Measurements from ENCODE around the gene RASSF3. TPM values are rescaled to one million over a fixed set of nuclear protein-coding genes. Genes with fewer than 3 reads are reported as not detected.
A peak's percentile ranks its signal among the peaks of the same experiment; 100 is the strongest.
"Not testable (repeated sequence)": the region's sequence is repeated elsewhere in the genome, so short reads cannot be mapped to it uniquely, and the experiment has no call there.

RASSF3 gene
- total RNA-seq, 1 donor from 2014 or later = 13.4 TPM

- no peak for ATAC-seq
Observed at GRCh38 chr12:64671681-64672080, 61.4 kb downstream of the RASSF3 start.

- ATAC-seq = no peak
Observed at GRCh38 chr12:64672925-64673409, 62.7 kb downstream of the RASSF3 start.

- no peak for ATAC-seq
Observed at GRCh38 chr12:64673490-64674169, 63.3 kb downstream of the RASSF3 start.

GRCh38 chr12:64674367-64674922 is 64.2 kb downstream of the RASSF3 start:
- no peak for ATAC-seq

GRCh38 chr12:64675795-64676194 is 65.5 kb downstream of the RASSF3 start:
- ATAC-seq = no peak

- ATAC-seq = no peak
Observed at GRCh38 chr12:64678248-64678647, 68.0 kb downstream of the RASSF3 start.

GRCh38 chr12:64678835-64679234 is 68.5 kb downstream of the RASSF3 start:
- peak; percentile 21 for ATAC-seq

- ATAC-seq = peak; percentile 85
Observed at GRCh38 chr12:64679487-64680001, 69.2 kb downstream of the RASSF3 start.

- ATAC-seq = peak; percentile 85
Observed at GRCh38 chr12:64680235-64680634, 69.9 kb downstream of the RASSF3 start.

GRCh38 chr12:64681200-64682052 is 71.1 kb downstream of the RASSF3 start:
- ATAC-seq = no peak

- ATAC-seq = no peak
Observed at GRCh38 chr12:64682572-64683277, 72.4 kb downstream of the RASSF3 start.

GRCh38 chr12:64683816-64684543 is 73.7 kb downstream of the RASSF3 start:
- no peak for ATAC-seq

- ATAC-seq = no peak
Observed at GRCh38 chr12:64685050-64685449, 74.8 kb downstream of the RASSF3 start.

- ATAC-seq = no peak
Observed at GRCh38 chr12:64685605-64686004, 75.3 kb downstream of the RASSF3 start.

- no peak for ATAC-seq
Observed at GRCh38 chr12:64687816-64688215, 77.5 kb downstream of the RASSF3 start.

- no peak for ATAC-seq
Observed at GRCh38 chr12:64688219-64688618, 77.9 kb downstream of the RASSF3 start.

- no peak for ATAC-seq
Observed at GRCh38 chr12:64688715-64689114, 78.4 kb downstream of the RASSF3 start.

GRCh38 chr12:64690236-64690635 is 79.9 kb downstream of the RASSF3 start:
- not testable (repeated sequence) for ATAC-seq

GRCh38 chr12:64691227-64691794 is 81.0 kb downstream of the RASSF3 start:
- no peak for ATAC-seq

- no peak for ATAC-seq
Observed at GRCh38 chr12:64691795-64692583, 81.7 kb downstream of the RASSF3 start.

Measured in esophagus mucosa (tissue), 1 donor.